HFFc6 (cell line): ENCODE results near the gene LSM11. TPM values are rescaled to one million over a fixed set of nuclear protein-coding genes. Genes with fewer than 3 reads are reported as not detected.

Experiments used
- DNase-seq: peaks from one replicate; pipeline ENCODE4 v3.0.0-alpha.2; 2018
- H3K27ac Mint-ChIP-seq: 2 replicates; pipeline ENCODE4 v1.8.0; 2020; ENCODE audit warnings: mild to moderate bottlenecking, mixed read lengths
- H3K27me3 Mint-ChIP-seq: 2 replicates; pipeline ENCODE4 v1.8.0; 2021; ENCODE audit warnings: mild to moderate bottlenecking, moderate library complexity, mixed read lengths; ENCODE audit not compliant: insufficient read depth
- H3K36me3 Mint-ChIP-seq: 2 replicates; pipeline ENCODE4 v1.8.0; 2021; ENCODE audit warnings: low read depth, mixed read lengths
- H3K4me1 Mint-ChIP-seq: 2 replicates; pipeline ENCODE4 v1.8.0; 2020; ENCODE audit warnings: low read depth, mixed read lengths
- H3K4me3 Mint-ChIP-seq: 2 replicates; pipeline ENCODE4 v1.8.0; 2020; ENCODE audit warnings: mild to moderate bottlenecking, moderate library complexity, mixed read lengths
- H3K9me3 Mint-ChIP-seq: 2 replicates; pipeline ENCODE4 v1.8.0; 2020; ENCODE audit warnings: mild to moderate bottlenecking, mixed read lengths
- total RNA-seq, 6 experiments: library from RNA; stranded (reverse); fragmentation: NEBNext Ultra II Directional; extraction: Animal tissue kit (Norgen Biotek cat#: 25700); gene quantifications; 2 replicates in 1 of 6; 3 replicates in 5 of 6; pipeline ENCODE4 v1.2.3, GENCODE V29; 2021
- TF ChIP-seq, protein P1 (sequence below): fragments of 200-600 bp; sonication (generic); IDR thresholded peaks from 2 replicates; pipeline ENCODE4 v1.5.0; 2021; ENCODE audit warnings: antibody characterized with exemption, mild to moderate bottlenecking

LSM11 gene
- total RNA-seq, 6 experiments from 2014 or later: 2.0 to 2.9 (median 2.2) TPM

DNA sequence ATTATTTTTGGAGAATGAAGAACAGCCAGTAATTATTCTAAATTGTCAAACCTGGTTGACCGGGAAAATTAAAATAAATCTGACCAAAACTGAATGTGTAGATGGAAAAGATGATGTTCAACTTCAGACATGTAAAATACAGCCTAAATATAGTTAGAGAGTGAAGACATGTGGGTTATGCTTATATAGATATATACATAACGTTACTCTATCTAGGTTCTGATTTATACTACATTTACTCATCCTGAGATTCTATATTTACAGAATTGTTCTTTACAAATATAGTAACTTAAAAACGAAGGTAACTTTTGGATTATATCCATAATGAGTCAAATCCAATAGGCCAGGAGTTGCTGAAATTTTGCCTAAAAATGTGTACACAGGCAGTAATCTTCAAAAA, 33.1 kb upstream of the LSM11 start:
- peak overlapping the region; percentile 86 for H3K27ac Mint-ChIP-seq
- H3K4me3 Mint-ChIP-seq: peak overlapping the region; percentile 74
- TF ChIP-seq, protein P1, sequence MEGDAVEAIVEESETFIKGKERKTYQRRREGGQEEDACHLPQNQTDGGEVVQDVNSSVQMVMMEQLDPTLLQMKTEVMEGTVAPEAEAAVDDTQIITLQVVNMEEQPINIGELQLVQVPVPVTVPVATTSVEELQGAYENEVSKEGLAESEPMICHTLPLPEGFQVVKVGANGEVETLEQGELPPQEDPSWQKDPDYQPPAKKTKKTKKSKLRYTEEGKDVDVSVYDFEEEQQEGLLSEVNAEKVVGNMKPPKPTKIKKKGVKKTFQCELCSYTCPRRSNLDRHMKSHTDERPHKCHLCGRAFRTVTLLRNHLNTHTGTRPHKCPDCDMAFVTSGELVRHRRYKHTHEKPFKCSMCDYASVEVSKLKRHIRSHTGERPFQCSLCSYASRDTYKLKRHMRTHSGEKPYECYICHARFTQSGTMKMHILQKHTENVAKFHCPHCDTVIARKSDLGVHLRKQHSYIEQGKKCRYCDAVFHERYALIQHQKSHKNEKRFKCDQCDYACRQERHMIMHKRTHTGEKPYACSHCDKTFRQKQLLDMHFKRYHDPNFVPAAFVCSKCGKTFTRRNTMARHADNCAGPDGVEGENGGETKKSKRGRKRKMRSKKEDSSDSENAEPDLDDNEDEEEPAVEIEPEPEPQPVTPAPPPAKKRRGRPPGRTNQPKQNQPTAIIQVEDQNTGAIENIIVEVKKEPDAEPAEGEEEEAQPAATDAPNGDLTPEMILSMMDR: no peak
- H3K9me3 Mint-ChIP-seq: no peaks in the 10 kb centered on the region
- no peak for DNase-seq
- no peaks in the 10 kb centered on the region; the same call in 1 of the 2 replicates for H3K27me3 Mint-ChIP-seq
- peaks cover 69% of the 10 kb centered on the region for H3K4me1 Mint-ChIP-seq
- H3K36me3 Mint-ChIP-seq: no peaks in the 10 kb centered on the region

DNA sequence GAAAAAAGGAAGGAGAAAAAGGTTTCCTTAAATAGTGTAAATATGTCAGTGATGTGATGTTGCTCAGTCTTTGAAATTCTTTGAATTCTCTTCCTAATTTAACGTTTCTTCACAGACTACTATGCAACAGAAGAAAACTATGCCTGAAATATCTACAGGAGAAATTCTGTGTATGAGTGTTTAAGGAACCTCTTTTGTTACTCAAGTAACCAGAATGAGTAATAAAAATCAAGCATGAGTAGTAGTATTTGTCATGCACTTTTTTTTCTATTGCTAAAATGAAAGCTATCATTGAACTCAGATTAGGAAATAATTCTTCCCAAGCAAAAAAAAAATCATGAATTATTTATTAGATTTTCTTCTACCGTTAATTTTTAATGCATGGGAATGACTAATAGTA, 32.6 kb upstream of the LSM11 start:
- peaks cover 69% of the 10 kb centered on the region for H3K4me1 Mint-ChIP-seq
- TF ChIP-seq, protein P1: no peak
- peak overlapping the region; percentile 74 for H3K4me3 Mint-ChIP-seq
- H3K27me3 Mint-ChIP-seq: no peaks in the 10 kb centered on the region; the same call in 1 of the 2 replicates
- H3K9me3 Mint-ChIP-seq: no peaks in the 10 kb centered on the region
- no peaks in the 10 kb centered on the region for H3K36me3 Mint-ChIP-seq
- DNase-seq: peak; percentile 84
- H3K27ac Mint-ChIP-seq: peak overlapping the region; percentile 86

DNA sequence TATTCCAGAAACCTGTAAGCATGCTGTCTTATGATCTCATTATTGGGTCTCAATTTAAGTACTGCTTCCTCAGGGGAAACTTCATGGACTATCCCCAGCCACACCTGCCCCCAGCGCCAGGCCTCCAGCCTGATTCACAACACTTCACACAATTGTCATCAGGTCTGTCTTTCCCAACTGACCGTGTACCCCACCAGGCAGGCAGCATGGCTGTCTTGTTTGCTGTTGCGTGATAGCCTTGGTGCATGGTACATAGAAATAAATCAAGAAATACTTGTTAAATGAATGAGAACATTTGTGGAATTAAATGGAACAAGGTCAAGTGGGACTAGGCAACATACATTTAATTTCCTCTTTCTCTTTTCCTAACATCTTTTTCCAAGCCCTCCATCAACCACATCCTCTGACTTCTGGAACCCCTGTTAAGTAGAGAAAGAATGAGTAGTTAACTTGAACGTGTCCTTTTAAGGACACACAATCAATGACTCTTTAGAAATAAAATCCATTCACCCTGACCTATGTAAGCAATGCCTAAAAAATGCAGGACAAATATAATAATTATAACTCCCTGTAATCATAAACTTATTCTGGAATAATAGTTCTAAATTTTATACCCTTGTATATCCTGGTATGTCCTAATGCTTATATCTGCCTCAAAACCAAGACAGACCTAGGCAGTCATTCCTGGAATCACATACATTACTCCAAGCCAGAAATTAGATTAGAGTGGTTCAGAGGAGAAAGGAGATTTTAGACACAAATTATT, 29.5 kb upstream of the LSM11 start:
- no peaks in the 10 kb centered on the region for H3K27me3 Mint-ChIP-seq
- DNase-seq: no peak
- H3K27ac Mint-ChIP-seq: peak overlapping the region; percentile 83
- TF ChIP-seq, protein P1: no peak
- peaks cover 86% of the 10 kb centered on the region for H3K4me1 Mint-ChIP-seq
- H3K36me3 Mint-ChIP-seq: no peaks in the 10 kb centered on the region
- peak overlapping the region; percentile 22; the same call in 1 of the 2 replicates for H3K4me3 Mint-ChIP-seq
- no peaks in the 10 kb centered on the region for H3K9me3 Mint-ChIP-seq

DNA sequence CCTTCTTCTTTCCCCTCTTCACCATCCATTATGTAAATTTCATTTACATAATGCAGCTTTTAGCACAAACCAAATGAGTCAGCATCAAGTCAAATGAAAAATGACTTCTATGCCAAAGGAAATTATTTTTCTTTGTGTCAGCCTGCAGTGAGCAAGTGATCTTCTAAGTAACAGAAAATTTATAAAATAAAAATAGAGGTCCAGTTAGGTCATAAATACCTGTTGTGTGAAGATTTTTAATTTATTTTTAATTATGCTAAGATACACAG, 29.0 kb upstream of the LSM11 start:
- Mint-ChIP-seq H3K27ac (peak overlapping the region; percentile 83), H3K27me3 (no peaks in the 10 kb centered on the region), H3K36me3 (no peaks in the 10 kb centered on the region), H3K9me3 (no peaks in the 10 kb centered on the region), H3K4me3 (no peak overlapping the region), H3K4me1 (peaks cover 81% of the 10 kb centered on the region)
- TF ChIP-seq, protein P1: no peak
- no peak for DNase-seq

DNA sequence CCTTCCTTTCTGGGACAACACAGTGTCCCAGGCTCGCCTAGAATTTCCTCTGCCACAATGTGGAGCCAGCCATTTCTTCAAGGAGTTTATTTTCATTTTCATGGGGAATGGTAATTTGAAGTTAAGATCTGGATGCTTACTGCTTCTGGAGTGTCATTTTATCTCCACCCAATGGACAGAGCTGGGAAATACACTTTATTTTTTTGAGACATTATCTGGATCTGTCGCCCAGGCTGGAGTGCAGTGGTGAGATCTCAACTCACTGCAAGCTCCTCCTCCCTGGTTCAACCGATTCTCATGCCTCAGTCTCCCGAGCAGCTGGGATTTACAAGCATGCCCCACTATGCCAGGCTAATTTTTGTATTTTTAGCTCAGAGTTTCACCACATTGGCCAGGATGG, 25.0 kb upstream of the LSM11 start:
- H3K27ac Mint-ChIP-seq: peak overlapping the region; percentile 68

More for the DNA sequence above, 25.0 kb upstream of the LSM11 start:
- Mint-ChIP-seq H3K4me3 (peak overlapping the region; percentile 61), H3K4me1 (peaks cover 41% of the 10 kb centered on the region), H3K9me3 (no peaks in the 10 kb centered on the region), H3K36me3 (peaks cover 10% of the 10 kb centered on the region; the same call in 1 of the 2 replicates), H3K27me3 (no peaks in the 10 kb centered on the region)
- TF ChIP-seq, protein P1: peak; percentile 80
- peak; percentile 73 for DNase-seq
